H1 (cell line): ENCODE data around the gene SH3RF2. TPM values are rescaled to one million over a fixed set of nuclear protein-coding genes. Genes with fewer than 3 reads are reported as not detected.

Source experiments
- CTCF ChIA-PET: fragments of 300-600 bp; sonication (Branson Sonifier 250); formaldehyde crosslinking; loops from one replicate; lab custom pipeline; 2021; ENCODE audit not compliant: partially characterized antibody; lab: Charles Lee
- POLR2A ChIA-PET: fragments of 300-600 bp; sonication (Branson Sonifier 250); formaldehyde crosslinking; loops from one replicate; lab custom pipeline; 2021; ENCODE audit warnings: inconsistent platforms; ENCODE audit not compliant: partially characterized antibody; lab: Charles Lee
- DNase-seq, 2 experiments: peaks; one replicate each; pipeline versions ENCODE4 v3.0.0 to v3.0.0-alpha.2; 2010 to 2022; ENCODE audit warnings: low spot score in 2 of 2, low read depth in 1 of 2, mixed read lengths in 1 of 2
- FAIRE-seq: peaks from 2 replicates; lab custom pipeline; 2011; peaks lifted over from hg19 to GRCh38; lab: Jason Lieb, UNC
- H2AFZ ChIP-seq: 2 replicates; pipeline ENCODE4 v1.8.1; 2012; ENCODE audit warnings: low read length, inconsistent platforms
- H2AK5ac ChIP-seq: 2 replicates; pipeline ENCODE4 v1.6.1; 2013; ENCODE audit warnings: low read depth, low read length
- H2BK120ac ChIP-seq: replicated peaks from 2 replicates; pipeline ENCODE3; 2013; ENCODE audit warnings: low read depth, low read length, inconsistent platforms
- H2BK12ac ChIP-seq: 2 replicates; pipeline ENCODE4 v1.6.1; 2013; ENCODE audit warnings: low read depth, low read length
- H2BK15ac ChIP-seq: 2 replicates; pipeline ENCODE4 v1.6.1; 2013; ENCODE audit warnings: low read length
- H2BK20ac ChIP-seq: 2 replicates; pipeline ENCODE4 v1.6.1; 2013; ENCODE audit warnings: low read length
- H2BK5ac ChIP-seq: 2 replicates; pipeline ENCODE4 v1.6.1; 2013; ENCODE audit warnings: low read depth, low read length
- H3K14ac ChIP-seq: 2 replicates; pipeline ENCODE4 v1.6.1; 2013; ENCODE audit warnings: inconsistent platforms; ENCODE audit not compliant: insufficient read length
- H3K18ac ChIP-seq: 2 replicates; pipeline ENCODE4 v1.6.1; 2013; ENCODE audit warnings: low read length; ENCODE audit errors: extremely low read depth
- H3K23ac ChIP-seq: 2 replicates; pipeline ENCODE4 v1.6.1; 2013; ENCODE audit warnings: inconsistent platforms; ENCODE audit not compliant: insufficient read length
- H3K23me2 ChIP-seq: 2 replicates; pipeline ENCODE4 v1.6.1; 2013; ENCODE audit warnings: low read depth, low read length
- H3K27ac ChIP-seq: 2 replicates; pipeline ENCODE4 v1.6.1; 2011; ENCODE audit warnings: low read depth, low read length, inconsistent platforms
- H3K27me3 ChIP-seq, 4 experiments: replicated peaks in 1 of 4; 1 replicate in 1 of 4; 2 replicates in 3 of 4; pipeline versions ENCODE4 v1.6.1 to v1.8.1; 2011 to 2013; ENCODE audit warnings: low read length in 3 of 4, mild to moderate bottlenecking in 3 of 4, inconsistent platforms in 2 of 4, mixed read lengths in 2 of 4, moderate library complexity in 1 of 4; ENCODE audit not compliant: control insufficient read depth in 3 of 4, insufficient read depth in 3 of 4; ENCODE audit errors: extremely low read depth in 1 of 4
- H3K36me3 ChIP-seq, 4 experiments: 2 replicates each; pipeline versions ENCODE4 v1.6.1 to v1.8.1; 2011 to 2013; ENCODE audit warnings: mild to moderate bottlenecking in 4 of 4, low read length in 3 of 4, moderate library complexity in 2 of 4, control low read depth in 1 of 4, inconsistent platforms in 1 of 4; ENCODE audit not compliant: insufficient read depth in 4 of 4, control insufficient read depth in 2 of 4
- H3K4ac ChIP-seq: replicated peaks from 2 replicates; pipeline ENCODE3; 2013; ENCODE audit warnings: low read length, low read depth, mixed read lengths, inconsistent platforms; ENCODE audit not compliant: insufficient read length
- H3K4me1 ChIP-seq, 4 experiments: replicated peaks in 1 of 4; 1 replicate in 1 of 4; 2 replicates in 3 of 4; pipeline versions ENCODE4 v1.6.1 to v1.8.1; 2011 to 2013; ENCODE audit warnings: low read length in 3 of 4, inconsistent platforms in 2 of 4, mixed read lengths in 1 of 4; ENCODE audit not compliant: insufficient read depth in 4 of 4, control insufficient read depth in 3 of 4
- H3K4me2 ChIP-seq, 2 experiments: 2 replicates each; pipeline versions ENCODE4 v1.6.1 to v1.8.1; 2011 to 2013; ENCODE audit warnings: low read depth in 2 of 2, low read length in 2 of 2, control low read depth in 1 of 2, inconsistent platforms in 1 of 2, mild to moderate bottlenecking in 1 of 2; ENCODE audit not compliant: insufficient read depth in 1 of 2
- H3K4me3 ChIP-seq, 4 experiments: fragments of 200-600, 300-600 bp in 1 of 4; sonication (generic), shearing (Covaris generic), sonication (Bioruptor Twin) in 1 of 4; 2 replicates each; pipeline versions ENCODE4 v1.5.1 to v1.8.1; 2011 to 2016; ENCODE audit warnings: low read length in 4 of 4, low read depth in 3 of 4, control low read depth in 2 of 4, inconsistent platforms in 2 of 4, mild to moderate bottlenecking in 2 of 4, mixed read lengths in 1 of 4, moderate library complexity in 1 of 4; ENCODE audit not compliant: insufficient read depth in 2 of 4; ENCODE audit errors: extremely low read depth in 1 of 4
- H3K56ac ChIP-seq: replicated peaks from 2 replicates; pipeline ENCODE3; 2013; ENCODE audit warnings: low read depth, mild to moderate bottlenecking, mixed read lengths, low read length, inconsistent platforms; ENCODE audit not compliant: insufficient read length
- H3K79me1 ChIP-seq: 2 replicates; pipeline ENCODE4 v1.6.1; 2013; ENCODE audit warnings: low read depth, low read length, control low read depth
- H3K79me2 ChIP-seq, 2 experiments: 2 replicates each; pipeline versions ENCODE4 v1.6.1 to v1.8.1; 2012 to 2013; ENCODE audit warnings: low read length in 2 of 2, mild to moderate bottlenecking in 2 of 2, inconsistent platforms in 1 of 2; ENCODE audit not compliant: insufficient read depth in 2 of 2, control insufficient read depth in 1 of 2
- H3K9ac ChIP-seq, 4 experiments: replicated peaks in 1 of 4; 1 replicate in 1 of 4; 2 replicates in 3 of 4; pipeline versions ENCODE4 v1.6.1 to v1.8.1; 2011 to 2013; ENCODE audit warnings: low read depth in 3 of 4, low read length in 3 of 4, control low read depth in 2 of 4, mild to moderate bottlenecking in 2 of 4, moderate library complexity in 2 of 4, inconsistent platforms in 1 of 4; ENCODE audit errors: extremely low read depth in 1 of 4
- H3K9me3 ChIP-seq, 2 experiments: 2 replicates each; pipeline versions ENCODE4 v1.6.1 to v1.8.1; 2012 to 2013; ENCODE audit warnings: mild to moderate bottlenecking in 2 of 2, moderate library complexity in 2 of 2, control low read depth in 1 of 2, inconsistent platforms in 1 of 2, low read depth in 1 of 2, low read length in 1 of 2, mixed read lengths in 1 of 2; ENCODE audit not compliant: insufficient read depth in 2 of 2
- H4K20me1 ChIP-seq, 2 experiments: replicated peaks in 1 of 2; 2 replicates each; pipeline versions ENCODE3 to v1.8.1; 2011 to 2013; ENCODE audit warnings: inconsistent platforms in 2 of 2, low read length in 2 of 2, mild to moderate bottlenecking in 1 of 2; ENCODE audit not compliant: insufficient read depth in 2 of 2, control insufficient read depth in 1 of 2
- H4K5ac ChIP-seq: 2 replicates; pipeline ENCODE4 v1.6.1; 2013; ENCODE audit warnings: low read length, low read depth, mixed read lengths, inconsistent platforms; ENCODE audit not compliant: insufficient read length
- H4K8ac ChIP-seq: 2 replicates; pipeline ENCODE4 v1.8.0; 2013; ENCODE audit warnings: mild to moderate bottlenecking, moderate library complexity, low read length, inconsistent platforms; ENCODE audit not compliant: insufficient read depth; ENCODE audit errors: extremely low read depth
- H4K91ac ChIP-seq: replicated peaks from 2 replicates; pipeline ENCODE3; 2013; ENCODE audit warnings: low read length, mixed read lengths, inconsistent platforms; ENCODE audit not compliant: insufficient read length
- JUND ChIP-seq: IDR thresholded peaks from 2 replicates; pipeline ENCODE4 v1.6.1; 2011; ENCODE audit warnings: mild to moderate bottlenecking, improper control_type of control experiment, low read length
- KDM1A ChIP-seq: fragments of 200-600, 300-600 bp; sonication (generic); IDR thresholded peaks from 2 replicates; pipeline ENCODE4 v1.7.1; 2016; ENCODE audit warnings: mild to moderate bottlenecking, low read length, borderline replicate concordance
- POLR2AphosphoS5 ChIP-seq: IDR thresholded peaks from 2 replicates; pipeline ENCODE4 v1.6.1; 2011; ENCODE audit warnings: low read depth, low read length
- RBBP5 ChIP-seq: IDR thresholded peaks from 2 replicates; pipeline ENCODE4 v1.7.1; 2012; ENCODE audit warnings: low read depth, mild to moderate bottlenecking, inconsistent platforms, low read length, moderate library complexity, borderline replicate concordance
- WGBS, 2 experiments: shearing (Covaris generic) in 1 of 2; methylation state at CpG; one replicate each; pipeline versions ENCODE4 v1.1.6 to v1.1.7; 2013 to 2015; ENCODE audit warnings: low lambda C conversion rate in 2 of 2, mixed read lengths in 2 of 2, inconsistent platforms in 1 of 2, low coverage in 1 of 2, missing lambda C conversion rate in 1 of 2; ENCODE audit not compliant: insufficient replicate concordance in 2 of 2, insufficient coverage in 1 of 2, insufficient read length in 1 of 2; ENCODE audit errors: extremely low coverage in 1 of 2, missing lambda C conversion rate in 1 of 2; 5-methylcytosine and 5-hydroxymethylcytosine counted together
- polyA plus RNA-seq, 7 experiments: library from polyadenylated mRNA; depleted of rRNA in 3 of 7; stranded (reverse) in 5 of 7; unstranded in 2 of 7; fragments of >200 nt in 5 of 7; fragments of 200-250 nt in 2 of 7; gene quantifications; 1 replicate in 5 of 7; 2 replicates in 1 of 7; 4 replicates in 1 of 7; pipeline versions ENCODE4 v1.2.1 to v1.2.3, GENCODE V29; 2011 to 2013; ENCODE audit warnings: missing spikeins in 2 of 7, mixed read lengths in 2 of 7
- total RNA-seq: library from RNA; stranded (reverse); fragmentation: NEBNext Ultra II Directional; extraction: Animal tissue kit (Norgen Biotek cat#: 25700); gene quantifications from 2 replicates; pipeline ENCODE4 v1.2.1, GENCODE V29; 2021

SH3RF2 gene
- total and polyA plus RNA-seq, 2 of the 8 experiments (the other 6 are each of a cell fraction or from before 2014, with no cell fraction given): 0.80 to 0.95 TPM

DNA sequence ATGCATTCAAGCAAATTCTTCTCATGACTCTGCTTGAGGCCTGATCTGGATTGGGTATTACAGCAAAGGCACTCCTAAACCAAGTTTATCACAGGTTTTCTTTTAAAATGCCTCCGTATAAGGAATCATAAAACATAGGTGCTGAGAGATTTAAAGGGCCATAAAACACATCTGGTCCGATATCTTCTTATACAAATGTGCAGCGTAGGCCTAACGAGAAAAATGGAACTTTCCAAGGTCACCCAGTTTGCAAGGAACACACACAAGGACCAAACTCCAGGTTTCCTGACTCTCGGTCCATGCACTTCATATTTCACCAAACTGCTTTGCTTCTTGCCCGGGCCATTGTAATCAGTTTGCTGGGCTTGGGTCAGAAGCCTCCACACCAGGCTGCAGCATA is 22.1 kb downstream of the SH3RF2 start:
- H2AFZ ChIP-seq: no peak overlapping the region
- no peak overlapping the region for H3K27ac ChIP-seq
- H2BK15ac ChIP-seq: no peak overlapping the region
- DNase-seq (no peak), FAIRE-seq (no peak)
- no peak overlapping the region for H3K4me2 ChIP-seq
- H3K27me3 ChIP-seq: no peaks in the 10 kb centered on the region
- no peaks in the 10 kb centered on the region for H3K4me1 ChIP-seq
- H2BK12ac ChIP-seq: no peak overlapping the region
- H3K23me2 ChIP-seq: no peaks in the 10 kb centered on the region
- H3K9me3 ChIP-seq: no peaks in the 10 kb centered on the region
- no peak overlapping the region for H2BK20ac ChIP-seq
- H3K36me3 ChIP-seq: no peaks in the 10 kb centered on the region
- 95% methylated on average over 5 of the region's 6 CpGs; no CpG with 5 or more reads in 1 of the 2 experiments for WGBS, 2 experiments
- H2BK120ac ChIP-seq: no peak overlapping the region
- no peak overlapping the region for H4K8ac ChIP-seq
- no peak overlapping the region for H4K5ac ChIP-seq
- CTCF ChIA-PET: interaction anchor here (0.6 to 1.3 kb wide), 3 partner anchors 23 to 240 kb away, joined by 3 to 5 read pairs (median 3); no protein-coding TSS in a partner anchor
- no peak overlapping the region for H4K91ac ChIP-seq
- H2BK5ac ChIP-seq: no peak overlapping the region
- H3K56ac ChIP-seq: no peak overlapping the region
- no peak overlapping the region for H3K14ac ChIP-seq
- no peak overlapping the region for H3K18ac ChIP-seq
- H2AK5ac ChIP-seq: no peak overlapping the region
- TF ChIP-seq JUND (no peak), POLR2AphosphoS5 (no peak), KDM1A (no peak), RBBP5 (no peak)
- H3K9ac ChIP-seq: no peak overlapping the region
- no peak overlapping the region for H3K23ac ChIP-seq
- H4K20me1 ChIP-seq: no peaks in the 10 kb centered on the region
- H3K4me3 ChIP-seq: no peak overlapping the region
- POLR2A ChIA-PET: no interaction called here
- no peaks in the 10 kb centered on the region for H3K79me1 ChIP-seq
- no peak overlapping the region for H3K4ac ChIP-seq
- no peaks in the 10 kb centered on the region for H3K79me2 ChIP-seq
